GM12874 (cell line): Measurements from ENCODE around the gene GSTM5.
"Not testable (repeated sequence)": the region's sequence is repeated elsewhere in the genome, so short reads cannot be mapped to it uniquely, and the experiment has no call there.

Experiments
- CTCF ChIP-seq: IDR thresholded peaks from 2 replicates; pipeline ENCODE4 v1.5.1; 2011; ENCODE audit warnings: low read depth, mild to moderate bottlenecking, control low read depth, low read length, moderate library complexity; ENCODE audit not compliant: insufficient read depth

The GSTM5 gene

GRCh38 chr1:109711593-109712320 is at the start of gene GSTM5:
Gene GSTM5, plus strand, starts transcription at chr1:109712251. Its CDS starts 62 bp downstream, at chr1:109712313.
- TF ChIP-seq CTCF = not testable (repeated sequence)

GRCh38 chr1:109664671-109665070 is 47.4 kb upstream of the GSTM5 start:
- no peak for TF ChIP-seq CTCF

- TF ChIP-seq CTCF = no peak
Measured at GRCh38 chr1:109667452-109668122, 44.5 kb upstream of the GSTM5 start, which contains the start of gene GSTM2. Gene GSTM2, plus strand, starts transcription at chr1:109668057. Its CDS starts 59 bp downstream, at chr1:109668116.

- TF ChIP-seq CTCF = no peak
Measured at GRCh38 chr1:109668123-109668775, 43.8 kb upstream of the GSTM5 start.

GRCh38 chr1:109669246-109669948 is 42.7 kb upstream of the GSTM5 start:
- TF ChIP-seq CTCF = no peak

GRCh38 chr1:109671067-109671466 is 41.0 kb upstream of the GSTM5 start:
- no peak for TF ChIP-seq CTCF

- no peak for TF ChIP-seq CTCF
Measured at GRCh38 chr1:109677459-109677858, 34.6 kb upstream of the GSTM5 start.
